HG02938 (cell line): Measurements from ENCODE around the gene S100B.

ENCODE experiments used
- ATAC-seq: cut with Tn5 transposase; IDR thresholded peaks from one replicate; pipeline ENCODE4 v1.9.1; 2021; ENCODE audit warnings: mild to moderate bottlenecking, moderate library complexity; ENCODE audit not compliant: unreplicated experiment

The S100B gene

GRCh38 chr21:46628868-46629267, 24.0 kb upstream of the S100B start:
- ATAC-seq = no peak

- ATAC-seq = no peak
Measured at GRCh38 chr21:46627726-46628125, 22.8 kb upstream of the S100B start.

- ATAC-seq = no peak
Measured at GRCh38 chr21:46626975-46627501, 22.2 kb upstream of the S100B start.

GRCh38 chr21:46626536-46626935, 21.7 kb upstream of the S100B start:
- no peak for ATAC-seq

- ATAC-seq = no peak
Measured at GRCh38 chr21:46625759-46626158, 20.9 kb upstream of the S100B start.

GRCh38 chr21:46624050-46624449, 19.2 kb upstream of the S100B start:
- ATAC-seq = no peak

GRCh38 chr21:46622226-46622625, 17.3 kb upstream of the S100B start:
- no peak for ATAC-seq

- no peak for ATAC-seq
Measured at GRCh38 chr21:46621457-46622182, 16.7 kb upstream of the S100B start.

GRCh38 chr21:46620846-46621245, 16.0 kb upstream of the S100B start:
- no peak for ATAC-seq

- no peak for ATAC-seq
Measured at GRCh38 chr21:46619846-46620245, 15.0 kb upstream of the S100B start.

- no peak for ATAC-seq
Measured at GRCh38 chr21:46618738-46619379, 14.0 kb upstream of the S100B start.

GRCh38 chr21:46617267-46618051, 12.6 kb upstream of the S100B start:
- no peak for ATAC-seq

GRCh38 chr21:46616656-46617055, 11.8 kb upstream of the S100B start:
- no peak for ATAC-seq

- ATAC-seq = no peak
Measured at GRCh38 chr21:46616050-46616449, 11.2 kb upstream of the S100B start.

- ATAC-seq = no peak
Measured at GRCh38 chr21:46613391-46613790, 8.5 kb upstream of the S100B start.

- ATAC-seq = no peak
Measured at GRCh38 chr21:46610018-46610701, 5.3 kb upstream of the S100B start.

GRCh38 chr21:46608672-46609111, 3.8 kb upstream of the S100B start:
- no peak for ATAC-seq

GRCh38 chr21:46607636-46608035, 2.8 kb upstream of the S100B start:
- ATAC-seq = no peak

- no peak for ATAC-seq
Measured at GRCh38 chr21:46606427-46606813, 1.5 kb upstream of the S100B start.

- no peak for ATAC-seq
Measured at GRCh38 chr21:46605767-46606426, 1.0 kb upstream of the S100B start.
